Measurements from ENCODE around the gene PPM1N.

PPM1N gene

GRCh38 chr19:45464852-45465441 is 33.3 kb upstream of the PPM1N start:
- Mint-ChIP-seq H3K4me3 (no peak overlapping the region), H3K27ac (ENCODE audit: low read depth) (no peak overlapping the region), H3K9me3 (no peaks in the 10 kb centered on the region), H3K4me1 (peaks cover 32% of the 10 kb centered on the region), H3K36me3 (ENCODE audit: insufficient read depth) (peaks cover 30% of the 10 kb centered on the region), H3K27me3 (no peaks in the 10 kb centered on the region)
- DNase-seq (ENCODE audit: low spot score in 2 of 2) (no peak), ATAC-seq (replicated peaks; ENCODE audit: extremely low read depth, poor library complexity, severe bottlenecking) (no peak)

DNA sequence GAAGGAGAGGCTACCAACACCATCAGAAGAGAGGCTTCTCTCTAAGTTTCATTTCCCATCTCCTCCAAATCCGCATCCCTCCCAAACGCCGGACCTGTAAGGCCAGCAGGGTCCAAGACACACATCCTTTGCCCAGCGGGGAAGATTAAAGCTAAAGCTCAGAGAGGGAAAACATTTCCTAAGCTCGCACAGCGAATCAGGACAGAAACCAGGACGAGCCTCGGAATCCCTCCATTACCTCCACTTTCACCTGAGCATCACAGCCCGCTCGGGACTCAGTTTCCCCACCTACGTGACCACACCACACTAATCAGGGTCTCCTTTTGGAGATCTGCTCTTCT is 31.2 kb upstream of the PPM1N start:
- no peak for ATAC-seq (replicated peaks; ENCODE audit: extremely low read depth, poor library complexity, severe bottlenecking)
- Mint-ChIP-seq H3K27ac (ENCODE audit: low read depth) (peak overlapping the region; percentile 99), H3K9me3 (no peaks in the 10 kb centered on the region), H3K4me3 (peak overlapping the region; percentile 95), H3K4me1 (peaks cover 50% of the 10 kb centered on the region), H3K27me3 (no peaks in the 10 kb centered on the region), H3K36me3 (ENCODE audit: insufficient read depth) (peaks cover 50% of the 10 kb centered on the region)
- no peak for DNase-seq (ENCODE audit: low spot score in 2 of 2)

GRCh38 chr19:45467456-45468158 is 30.6 kb upstream of the PPM1N start, which contains the start of gene FOSB:
Gene FOSB (plus strand): TSS chr19:45467996. CDS start chr19:45468587, 591 bp downstream.
- peaks cover 51% of the 10 kb centered on the region for H3K4me1 Mint-ChIP-seq
- H3K27ac Mint-ChIP-seq (ENCODE audit: low read depth) = peak within 1 kb of the TSS; percentile 99
- H3K4me3 Mint-ChIP-seq = peak within 1 kb of the TSS; percentile 95
- ATAC-seq (replicated peaks; ENCODE audit: extremely low read depth, poor library complexity, severe bottlenecking) (peak; percentile 17), DNase-seq (ENCODE audit: low spot score in 2 of 2) (peak; percentile 96 to 97)
- no peaks in the 10 kb centered on the region for H3K9me3 Mint-ChIP-seq
- peaks cover 56% of the 10 kb centered on the region for H3K36me3 Mint-ChIP-seq (ENCODE audit: insufficient read depth)
- H3K27me3 Mint-ChIP-seq = no peaks in the 10 kb centered on the region

DNA sequence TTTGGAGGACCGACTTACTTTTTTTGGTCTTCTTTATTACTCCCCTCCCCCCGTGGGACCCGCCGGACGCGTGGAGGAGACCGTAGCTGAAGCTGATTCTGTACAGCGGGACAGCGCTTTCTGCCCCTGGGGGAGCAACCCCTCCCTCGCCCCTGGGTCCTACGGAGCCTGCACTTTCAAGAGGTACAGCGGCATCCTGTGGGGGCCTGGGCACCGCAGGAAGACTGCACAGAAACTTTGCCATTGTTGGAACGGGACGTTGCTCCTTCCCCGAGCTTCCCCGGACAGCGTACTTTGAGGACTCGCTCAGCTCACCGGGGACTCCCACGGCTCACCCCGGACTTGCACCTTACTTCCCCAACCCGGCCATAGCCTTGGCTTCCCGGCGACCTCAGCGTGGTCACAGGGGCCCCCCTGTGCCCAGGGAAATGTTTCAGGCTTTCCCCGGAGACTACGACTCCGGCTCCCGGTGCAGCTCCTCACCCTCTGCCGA is 30.0 kb upstream of the PPM1N start:
- DNase-seq (ENCODE audit: low spot score in 2 of 2) (peak in 1 of 2 donors; percentile 64), ATAC-seq (replicated peaks; ENCODE audit: extremely low read depth, poor library complexity, severe bottlenecking) (peak; percentile 14)
- Mint-ChIP-seq H3K27ac (ENCODE audit: low read depth) (peak overlapping the region; percentile 99), H3K4me3 (peak overlapping the region; percentile 95), H3K4me1 (peaks cover 56% of the 10 kb centered on the region), H3K36me3 (ENCODE audit: insufficient read depth) (peaks cover 62% of the 10 kb centered on the region), H3K27me3 (no peaks in the 10 kb centered on the region), H3K9me3 (no peaks in the 10 kb centered on the region)

DNA sequence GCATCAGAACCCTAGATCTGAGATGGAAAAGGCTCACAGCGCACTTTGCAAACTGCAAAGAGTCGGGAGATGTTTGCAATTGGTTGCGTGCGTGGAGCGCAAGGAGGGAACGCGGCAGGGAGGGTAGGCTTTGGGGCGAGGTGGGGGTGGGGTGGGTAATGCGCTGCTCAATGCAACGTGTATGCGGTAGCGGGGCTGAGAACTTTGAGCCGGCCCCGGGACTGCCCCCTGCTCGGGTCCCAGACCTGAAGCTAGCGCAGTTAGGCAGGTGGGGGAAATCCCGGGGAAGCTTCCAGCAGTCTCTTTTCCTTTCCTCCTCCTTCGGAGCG is 29.5 kb upstream of the PPM1N start:
- H3K4me3 Mint-ChIP-seq = peak overlapping the region; percentile 95
- H3K27me3 Mint-ChIP-seq = no peaks in the 10 kb centered on the region
- peaks cover 60% of the 10 kb centered on the region for H3K4me1 Mint-ChIP-seq
- ATAC-seq (replicated peaks; ENCODE audit: extremely low read depth, poor library complexity, severe bottlenecking) (peak; percentile 45), DNase-seq (ENCODE audit: low spot score in 2 of 2) (no peak)
- peaks cover 67% of the 10 kb centered on the region for H3K36me3 Mint-ChIP-seq (ENCODE audit: insufficient read depth)
- peak overlapping the region; percentile 99 for H3K27ac Mint-ChIP-seq (ENCODE audit: low read depth)
- no peaks in the 10 kb centered on the region for H3K9me3 Mint-ChIP-seq

GRCh38 chr19:45469132-45469944 is 28.9 kb upstream of the PPM1N start:
- H3K27ac Mint-ChIP-seq (ENCODE audit: low read depth) = peak overlapping the region; percentile 99
- no peaks in the 10 kb centered on the region for H3K9me3 Mint-ChIP-seq
- H3K4me3 Mint-ChIP-seq = peak overlapping the region; percentile 95
- H3K36me3 Mint-ChIP-seq (ENCODE audit: insufficient read depth) = peaks cover 73% of the 10 kb centered on the region
- peak; percentile 59 for ATAC-seq (replicated peaks; ENCODE audit: extremely low read depth, poor library complexity, severe bottlenecking)
- H3K27me3 Mint-ChIP-seq = no peaks in the 10 kb centered on the region
- peaks cover 66% of the 10 kb centered on the region for H3K4me1 Mint-ChIP-seq
- DNase-seq (ENCODE audit: low spot score in 2 of 2) = peak; percentile 86 to 96

DNA sequence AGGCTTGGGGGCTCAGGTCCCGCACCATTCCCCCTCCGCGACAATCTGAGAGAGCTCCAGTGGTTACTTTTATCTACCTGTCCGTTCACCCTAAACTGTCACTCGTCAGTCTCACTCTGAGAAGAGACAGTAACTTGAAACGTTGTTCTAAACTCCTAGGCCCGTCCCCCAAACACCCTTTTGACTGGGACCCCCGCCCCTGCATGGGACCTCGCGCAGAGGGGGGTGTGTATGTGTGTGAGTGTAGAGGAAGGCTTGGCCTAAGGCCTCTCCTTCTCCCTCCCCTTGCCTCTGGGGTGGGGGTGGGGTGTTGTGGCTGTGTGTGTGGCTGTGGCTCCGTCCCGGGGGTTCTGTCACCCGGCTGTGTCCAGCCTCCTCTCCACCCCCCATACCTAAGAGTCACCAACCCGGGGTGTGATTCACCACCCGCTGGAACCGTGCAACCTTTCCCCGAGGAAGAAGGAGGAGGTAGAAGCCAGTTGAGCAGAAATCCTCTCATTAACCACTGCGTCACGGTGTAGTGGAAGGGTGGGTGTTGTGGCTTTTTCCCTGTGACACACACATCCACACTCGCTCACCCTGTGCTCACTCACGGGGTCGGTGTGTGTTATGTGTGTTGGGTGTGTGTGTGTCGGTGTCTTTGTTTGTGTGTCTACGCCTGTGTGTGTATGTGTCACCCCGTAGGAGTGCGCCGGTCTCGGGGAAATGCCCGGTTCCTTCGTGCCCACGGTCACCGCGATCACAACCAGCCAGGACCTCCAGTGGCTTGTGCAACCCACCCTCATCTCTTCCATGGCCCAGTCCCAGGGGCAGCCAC is 28.1 kb upstream of the PPM1N start:
- no peaks in the 10 kb centered on the region for H3K9me3 Mint-ChIP-seq
- H3K4me3 Mint-ChIP-seq = peak overlapping the region; percentile 95
- ATAC-seq (replicated peaks; ENCODE audit: extremely low read depth, poor library complexity, severe bottlenecking) (no peak), DNase-seq (ENCODE audit: low spot score in 2 of 2) (peak in 1 of 2 donors; percentile 29)
- peak overlapping the region; percentile 99 for H3K27ac Mint-ChIP-seq (ENCODE audit: low read depth)
- peaks cover 74% of the 10 kb centered on the region for H3K4me1 Mint-ChIP-seq
- peaks cover 81% of the 10 kb centered on the region for H3K36me3 Mint-ChIP-seq (ENCODE audit: insufficient read depth)
- H3K27me3 Mint-ChIP-seq = no peaks in the 10 kb centered on the region

DNA sequence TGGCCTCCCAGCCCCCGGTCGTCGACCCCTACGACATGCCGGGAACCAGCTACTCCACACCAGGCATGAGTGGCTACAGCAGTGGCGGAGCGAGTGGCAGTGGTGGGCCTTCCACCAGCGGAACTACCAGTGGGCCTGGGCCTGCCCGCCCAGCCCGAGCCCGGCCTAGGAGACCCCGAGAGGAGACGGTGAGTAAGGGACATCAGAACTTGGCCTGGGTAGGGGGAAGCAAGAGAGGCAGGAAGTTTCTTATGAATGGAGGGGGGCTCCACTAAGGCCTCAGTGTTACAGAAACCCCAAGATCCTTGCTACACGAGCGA is 27.5 kb upstream of the PPM1N start:
- H3K36me3 Mint-ChIP-seq (ENCODE audit: insufficient read depth) = peaks cover 86% of the 10 kb centered on the region
- ATAC-seq (replicated peaks; ENCODE audit: extremely low read depth, poor library complexity, severe bottlenecking) (no peak), DNase-seq (ENCODE audit: low spot score in 2 of 2) (no peak)
- peaks cover 78% of the 10 kb centered on the region for H3K4me1 Mint-ChIP-seq
- H3K9me3 Mint-ChIP-seq = no peaks in the 10 kb centered on the region
- peak overlapping the region; percentile 99 for H3K27ac Mint-ChIP-seq (ENCODE audit: low read depth)
- no peaks in the 10 kb centered on the region for H3K27me3 Mint-ChIP-seq
- peak overlapping the region; percentile 95 for H3K4me3 Mint-ChIP-seq

DNA sequence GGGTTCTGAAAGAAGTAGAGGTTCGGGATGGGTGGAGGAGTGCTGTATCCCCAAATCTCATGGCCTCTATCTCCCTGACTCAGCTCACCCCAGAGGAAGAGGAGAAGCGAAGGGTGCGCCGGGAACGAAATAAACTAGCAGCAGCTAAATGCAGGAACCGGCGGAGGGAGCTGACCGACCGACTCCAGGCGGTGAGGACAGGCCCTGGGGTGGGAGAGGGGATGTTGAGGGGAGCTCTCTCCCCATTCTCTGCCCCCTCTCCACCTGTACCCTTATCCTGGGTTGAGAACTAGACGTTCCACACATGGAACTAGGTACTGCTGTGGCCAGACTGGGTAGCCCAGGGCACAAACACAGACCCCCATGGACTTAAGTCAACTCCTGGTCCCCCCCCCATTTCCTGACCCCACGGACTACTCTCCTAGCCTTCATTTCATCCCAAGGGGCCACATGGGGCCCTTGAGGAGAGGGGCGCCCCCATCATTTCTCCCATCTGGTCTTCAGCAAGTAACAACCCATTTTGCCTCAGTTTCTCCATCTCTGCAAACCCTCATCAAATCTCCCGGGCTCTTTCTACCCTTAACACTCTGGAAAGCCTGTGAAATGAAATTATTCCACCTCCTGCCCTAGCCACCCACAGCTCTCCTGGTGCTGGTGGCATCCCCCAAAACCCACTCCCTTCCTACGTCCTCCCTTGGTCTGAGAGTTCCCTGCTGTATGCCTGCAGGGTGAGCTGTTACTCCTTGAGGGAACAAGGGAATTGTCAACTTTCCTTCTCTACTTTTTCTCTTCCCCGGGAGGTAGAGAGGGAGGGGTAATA is 26.9 kb upstream of the PPM1N start:
- H3K4me3 Mint-ChIP-seq = peak overlapping the region; percentile 95
- peak overlapping the region; percentile 99 for H3K27ac Mint-ChIP-seq (ENCODE audit: low read depth)
- DNase-seq (ENCODE audit: low spot score in 2 of 2) (no peak), ATAC-seq (replicated peaks; ENCODE audit: extremely low read depth, poor library complexity, severe bottlenecking) (no peak)
- H3K9me3 Mint-ChIP-seq = no peaks in the 10 kb centered on the region
- H3K4me1 Mint-ChIP-seq = peaks cover 80% of the 10 kb centered on the region
- H3K27me3 Mint-ChIP-seq = no peaks in the 10 kb centered on the region
- peaks cover 92% of the 10 kb centered on the region for H3K36me3 Mint-ChIP-seq (ENCODE audit: insufficient read depth)

DNA sequence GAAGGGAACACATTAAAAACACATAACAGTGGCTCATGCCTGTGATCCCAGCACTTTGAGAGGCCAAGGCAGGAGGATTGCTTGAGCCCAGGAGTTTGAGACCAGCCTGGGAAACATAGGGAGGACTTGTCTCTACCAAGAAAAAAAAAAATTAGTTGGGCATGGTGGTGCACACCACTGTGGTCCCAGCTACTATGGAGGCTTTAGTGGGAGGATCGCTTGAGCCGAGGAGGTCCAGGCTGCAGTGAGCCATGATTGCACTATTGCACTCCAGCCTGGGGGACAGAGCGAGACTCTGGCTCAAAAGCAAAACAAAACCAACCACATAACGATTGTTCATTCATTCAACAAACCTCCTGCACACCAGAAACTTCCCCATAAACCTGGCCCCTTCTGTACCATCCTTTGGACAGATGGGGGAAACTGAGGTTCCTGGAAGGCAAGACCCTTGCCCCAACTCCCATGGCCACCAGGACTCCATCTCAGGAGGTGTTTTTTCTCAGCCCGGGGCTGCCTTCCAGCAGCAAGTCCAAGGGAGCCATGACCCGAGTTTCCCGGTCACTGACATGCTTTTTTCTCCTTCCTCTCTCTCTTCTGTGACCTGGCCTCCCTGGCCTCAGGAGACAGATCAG is 26.2 kb upstream of the PPM1N start:
- Mint-ChIP-seq H3K4me3 (peak overlapping the region; percentile 95), H3K27ac (ENCODE audit: low read depth) (peak overlapping the region; percentile 99)
- DNase-seq (ENCODE audit: low spot score in 2 of 2) = no peak

DNA sequence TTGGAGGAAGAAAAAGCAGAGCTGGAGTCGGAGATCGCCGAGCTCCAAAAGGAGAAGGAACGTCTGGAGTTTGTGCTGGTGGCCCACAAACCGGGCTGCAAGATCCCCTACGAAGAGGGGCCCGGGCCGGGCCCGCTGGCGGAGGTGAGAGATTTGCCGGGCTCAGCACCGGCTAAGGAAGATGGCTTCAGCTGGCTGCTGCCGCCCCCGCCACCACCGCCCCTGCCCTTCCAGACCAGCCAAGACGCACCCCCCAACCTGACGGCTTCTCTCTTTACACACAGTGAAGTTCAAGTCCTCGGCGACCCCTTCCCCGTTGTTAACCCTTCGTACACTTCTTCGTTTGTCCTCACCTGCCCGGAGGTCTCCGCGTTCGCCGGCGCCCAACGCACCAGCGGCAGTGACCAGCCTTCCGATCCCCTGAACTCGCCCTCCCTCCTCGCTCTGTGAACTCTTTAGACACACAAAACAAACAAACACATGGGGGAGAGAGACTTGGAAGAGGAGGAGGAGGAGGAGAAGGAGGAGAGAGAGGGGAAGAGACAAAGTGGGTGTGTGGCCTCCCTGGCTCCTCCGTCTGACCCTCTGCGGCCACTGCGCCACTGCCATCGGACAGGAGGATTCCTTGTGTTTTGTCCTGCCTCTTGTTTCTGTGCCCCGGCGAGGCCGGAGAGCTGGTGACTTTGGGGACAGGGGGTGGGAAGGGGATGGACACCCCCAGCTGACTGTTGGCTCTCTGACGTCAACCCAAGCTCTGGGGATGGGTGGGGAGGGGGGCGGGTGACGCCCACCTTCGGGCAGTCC is 25.5 kb upstream of the PPM1N start:
- H3K4me1 Mint-ChIP-seq = peaks cover 83% of the 10 kb centered on the region
- ATAC-seq (replicated peaks; ENCODE audit: extremely low read depth, poor library complexity, severe bottlenecking) (no peak), DNase-seq (ENCODE audit: low spot score in 2 of 2) (peak in 1 of 2 donors; percentile 29)
- H3K27me3 Mint-ChIP-seq = no peaks in the 10 kb centered on the region
- H3K27ac Mint-ChIP-seq (ENCODE audit: low read depth) = peak overlapping the region; percentile 99
- peak overlapping the region; percentile 95 for H3K4me3 Mint-ChIP-seq
- H3K9me3 Mint-ChIP-seq = no peaks in the 10 kb centered on the region
- H3K36me3 Mint-ChIP-seq (ENCODE audit: insufficient read depth) = peaks cover 93% of the 10 kb centered on the region

More for the DNA sequence above, 26.2 kb upstream of the PPM1N start:
- H3K27me3 Mint-ChIP-seq = no peaks in the 10 kb centered on the region
- H3K9me3 Mint-ChIP-seq = no peaks in the 10 kb centered on the region
- no peak for ATAC-seq (replicated peaks; ENCODE audit: extremely low read depth, poor library complexity, severe bottlenecking)
- peaks cover 84% of the 10 kb centered on the region for H3K4me1 Mint-ChIP-seq
- H3K36me3 Mint-ChIP-seq (ENCODE audit: insufficient read depth) = peaks cover 95% of the 10 kb centered on the region
